Thyroid gland (tissue), 4 donors: ENCODE results near the gene RPS6KB2.
"Not testable (repeated sequence)": the region's sequence is repeated elsewhere in the genome, so short reads cannot be mapped to it uniquely, and the experiment has no call there.

Experiments used
- CTCF ChIP-seq, 6 experiments: fragments of 200-600 bp in 3 of 6; fragments of 450-650 bp in 3 of 6; sonication (generic) in 3 of 6; IDR thresholded peaks; one replicate each; pipeline ENCODE4 v1.5.1; 2016 to 2019; ENCODE audit warnings: antibody characterized with exemption in 6 of 6, mild to moderate bottlenecking in 2 of 6, inconsistent platforms in 1 of 6, moderate library complexity in 1 of 6
- POLR2A ChIP-seq, 2 donors: fragments of 450-650 bp; IDR thresholded peaks; one replicate each; pipeline ENCODE4 v1.6.1; 2017; ENCODE audit warnings: antibody characterized with exemption in 2 of 2, mild to moderate bottlenecking in 2 of 2, moderate library complexity in 1 of 2

- TF ChIP-seq CTCF, POLR2A (IDR thresholded peaks at IDR 0.05): not testable (repeated sequence)
These were observed 37.2 kb downstream of the RPS6KB2 start for GRCh38 chr11:67465530-67465929.
